D721Med (cell line): ENCODE data around the gene UBE2F.

Experiments used
- DNase-seq: peaks from one replicate; pipeline ENCODE4 v3.0.0; 2011; ENCODE audit warnings: low spot score; ENCODE audit not compliant: insufficient read length
- FAIRE-seq: peaks from 2 replicates; lab custom pipeline; 2011; peaks lifted over from hg19 to GRCh38; lab: Jason Lieb, UNC
- CTCF ChIP-seq: IDR thresholded peaks from 2 replicates; pipeline ENCODE4 v1.5.1; 2012; ENCODE audit warnings: mild to moderate bottlenecking, control low read depth; ENCODE audit not compliant: insufficient read depth; ENCODE audit errors: missing control alignments

The UBE2F gene

GRCh38 chr2:238005528-238005927, 38.7 kb downstream of the UBE2F start:
- FAIRE-seq (no peak), DNase-seq (no peak)
- TF ChIP-seq CTCF: no peak

GRCh38 chr2:238006510-238006909, 39.7 kb downstream of the UBE2F start:
- no peak for FAIRE-seq

GRCh38 chr2:238007924-238008323, 41.1 kb downstream of the UBE2F start:
- no peak for TF ChIP-seq CTCF
- DNase-seq: no peak
- FAIRE-seq: no peak

More at GRCh38 chr2:238006510-238006909, 39.7 kb downstream of the UBE2F start:
- no peak for DNase-seq
- TF ChIP-seq CTCF: no peak

GRCh38 chr2:238009563-238009962, 42.7 kb downstream of the UBE2F start:
- TF ChIP-seq CTCF: no peak
- DNase-seq (no peak), FAIRE-seq (no peak)

- DNase-seq: no peak
- FAIRE-seq: no peak
- TF ChIP-seq CTCF: no peak
Measured at GRCh38 chr2:238010572-238010971, 43.8 kb downstream of the UBE2F start.

- no peak for TF ChIP-seq CTCF
- no peak for DNase-seq
Measured at GRCh38 chr2:238013806-238014205, 47.0 kb downstream of the UBE2F start.

GRCh38 chr2:238015705-238016104, 48.9 kb downstream of the UBE2F start:
- FAIRE-seq (no peak), DNase-seq (no peak)
- peak; percentile 37 for TF ChIP-seq CTCF

More at GRCh38 chr2:238013806-238014205, 47.0 kb downstream of the UBE2F start:
- no peak for FAIRE-seq
